ENCODE measurements around the gene GRSF1.
"Not testable (repeated sequence)": the region's sequence is repeated elsewhere in the genome, so short reads cannot be mapped to it uniquely, and the experiment has no call there.

GRSF1 gene

GRCh38 chr4:70839589-70840093, at the start of gene GRSF1:
Gene GRSF1, minus strand, starts transcription at chr4:70839890. Its CDS starts 63 bp downstream, at chr4:70839827.
- peak; percentile 50 to 83 for DNase-seq

GRCh38 chr4:70885174-70885573, 45.5 kb upstream of the GRSF1 start:
- peak in 1 of 2 experiments; percentile 12 for DNase-seq

GRCh38 chr4:70880739-70881138, 41.0 kb upstream of the GRSF1 start:
- no peak for DNase-seq

DNA sequence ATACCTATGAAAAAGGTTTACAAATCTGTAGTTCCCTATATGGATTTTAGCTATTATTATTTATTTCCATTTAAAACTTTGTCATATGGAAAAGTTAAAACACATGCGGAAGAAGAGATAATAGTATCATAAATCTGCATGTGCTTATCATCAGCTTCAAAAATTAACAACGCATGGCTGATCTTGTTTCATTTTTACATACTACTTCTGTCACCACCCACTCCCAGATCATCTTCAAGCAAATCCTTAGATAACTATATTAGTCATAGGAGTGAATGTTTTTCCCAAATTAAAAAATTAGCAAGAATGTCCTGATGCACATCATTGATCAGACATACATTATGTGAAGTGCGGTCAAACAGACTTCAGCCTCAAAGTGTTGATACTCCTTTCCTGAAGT, 37.9 kb upstream of the GRSF1 start:
- DNase-seq = no peak

GRCh38 chr4:70874268-70875156, 34.8 kb upstream of the GRSF1 start:
- DNase-seq = no peak

- DNase-seq = no peak
Observed at GRCh38 chr4:70873216-70873615, 33.5 kb upstream of the GRSF1 start.

DNA sequence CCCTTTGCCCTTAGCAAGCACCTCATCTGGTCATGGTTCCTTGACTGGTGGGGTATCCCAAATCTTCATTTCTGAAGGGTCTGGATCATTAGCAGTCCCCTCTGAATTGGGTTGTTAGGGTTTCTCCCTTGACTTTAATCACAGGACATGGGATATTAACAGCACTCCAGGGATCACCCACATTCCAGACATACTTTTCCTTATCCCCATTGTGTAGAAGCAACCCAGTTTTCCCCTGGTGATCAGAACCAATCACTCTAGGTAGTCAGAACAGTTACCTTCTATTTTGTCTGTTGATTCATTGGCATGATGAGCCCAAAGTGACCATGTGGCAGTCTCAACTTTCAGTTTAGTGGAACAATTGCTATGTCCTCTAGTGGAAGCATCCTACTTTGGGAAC, 29.1 kb upstream of the GRSF1 start:
- DNase-seq = no peak

- DNase-seq = no peak
Observed at GRCh38 chr4:70863099-70863790, 23.6 kb upstream of the GRSF1 start.

DNA sequence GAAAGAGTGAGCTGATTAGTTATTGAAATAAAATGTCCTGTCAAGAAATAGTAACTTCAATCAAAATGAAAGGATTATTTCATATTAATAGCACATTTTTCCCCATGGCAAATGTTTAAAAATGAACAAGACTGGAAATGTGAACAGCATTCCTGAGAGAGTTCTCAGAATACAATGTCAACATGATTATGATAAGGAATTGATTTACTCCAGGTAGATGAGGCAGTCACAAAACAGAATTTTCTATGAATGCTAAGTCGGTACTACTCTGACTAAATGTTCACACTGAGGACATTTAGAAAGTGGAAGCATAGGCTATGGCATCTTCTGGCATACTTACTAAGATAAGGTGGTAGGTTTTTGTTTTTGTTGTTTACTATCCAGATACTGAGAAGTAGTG, 19.4 kb upstream of the GRSF1 start:
- DNase-seq = no peak

DNA sequence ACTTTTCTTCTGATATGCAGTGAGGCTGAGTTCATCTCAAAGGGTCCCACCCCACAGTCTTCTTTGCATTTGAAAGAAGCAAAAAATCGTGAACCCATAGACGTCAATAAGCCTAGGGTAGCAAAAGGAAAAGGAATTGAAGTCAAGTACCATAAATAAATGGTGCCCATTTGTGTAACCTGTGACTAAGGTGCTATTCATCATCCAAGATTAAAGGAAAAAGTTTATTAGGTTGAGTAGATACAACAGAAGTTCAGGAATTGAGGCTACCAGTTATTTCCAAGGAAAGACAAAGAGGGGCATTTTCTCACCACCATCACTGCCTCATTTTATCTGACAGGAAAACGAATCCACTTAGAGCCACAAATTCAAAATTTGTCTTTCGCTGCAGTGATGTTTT, 18.8 kb upstream of the GRSF1 start:
- DNase-seq = no peak

GRCh38 chr4:70855464-70855863, 15.8 kb upstream of the GRSF1 start:
- no peak for DNase-seq

- DNase-seq = no peak
Observed at GRCh38 chr4:70849291-70849690, 9.6 kb upstream of the GRSF1 start.

DNA sequence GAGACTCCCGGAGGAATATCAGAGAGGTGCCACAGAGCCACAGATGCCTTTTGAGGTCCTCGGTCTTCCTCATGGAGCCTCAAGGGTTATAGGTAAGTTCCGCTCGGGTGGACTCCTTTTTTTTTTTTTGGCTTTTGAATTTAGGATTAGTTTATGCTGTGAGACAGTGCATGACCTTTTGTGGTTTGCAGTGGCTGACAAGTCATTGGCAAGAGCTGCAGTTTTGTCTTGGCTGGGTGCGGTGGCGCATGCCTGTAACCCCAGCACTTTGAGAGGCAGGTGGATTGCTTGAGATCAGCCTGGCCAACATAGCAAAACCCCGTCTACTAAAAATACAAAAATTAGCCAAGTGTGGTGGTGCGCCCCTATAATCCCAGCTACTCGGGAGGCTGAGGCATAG, 4.5 kb upstream of the GRSF1 start:
- no peak for DNase-seq

DNA sequence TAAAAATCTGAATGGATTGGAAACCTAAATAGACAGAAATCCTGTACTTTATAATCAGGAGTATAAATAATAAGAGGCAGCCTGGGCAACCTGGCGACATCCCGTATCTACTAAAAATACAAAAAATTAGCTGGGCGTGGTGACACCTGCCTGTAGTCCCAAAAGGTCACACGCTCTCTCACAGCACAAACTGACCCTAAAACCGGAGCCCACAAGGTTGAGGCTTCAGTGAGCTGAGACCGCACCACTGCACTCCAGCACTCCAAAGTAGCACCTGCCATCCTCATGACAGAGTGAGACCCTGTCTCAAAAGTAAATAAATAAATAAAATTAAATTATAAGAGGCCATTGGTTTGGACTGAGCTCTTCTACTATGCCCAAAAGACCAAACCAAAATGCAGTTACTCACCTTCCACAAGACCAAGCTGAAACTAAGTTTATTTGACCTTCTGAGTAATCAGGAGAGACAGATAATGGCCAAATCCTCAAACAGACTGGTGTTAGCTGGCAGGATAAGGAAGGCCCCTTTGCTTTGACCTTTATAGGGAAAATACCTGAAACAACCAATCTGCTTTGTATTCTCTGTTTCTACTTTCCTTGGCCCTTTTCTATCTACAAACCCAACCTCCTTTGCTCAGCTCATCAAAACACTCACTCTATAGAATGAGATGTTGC, 3.2 kb upstream of the GRSF1 start:
- DNase-seq = no peak

- no peak for DNase-seq
Observed at GRCh38 chr4:70841951-70842350, 2.3 kb upstream of the GRSF1 start.

DNA sequence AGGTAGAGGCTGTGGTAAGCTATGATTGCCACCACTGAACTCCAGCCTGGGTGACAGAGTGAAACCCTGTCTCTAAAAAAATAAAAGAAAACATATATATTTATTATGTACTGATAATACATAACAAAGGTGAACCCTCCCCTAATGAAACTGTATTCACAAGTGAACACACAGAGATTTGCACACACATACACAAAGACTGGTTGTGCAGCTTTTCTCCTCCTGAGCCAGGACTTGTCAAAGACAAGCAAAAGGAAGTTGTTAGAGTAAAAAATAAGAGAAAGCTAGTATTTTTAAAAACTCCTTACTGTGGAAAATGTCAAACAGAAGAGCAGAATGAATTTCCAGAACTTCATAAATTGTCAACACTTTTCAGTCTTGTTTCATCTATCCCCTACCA, 1.5 kb upstream of the GRSF1 start:
- no peak for DNase-seq

- DNase-seq = not testable (repeated sequence)
Observed at GRCh38 chr4:70840631-70841030, 941 bp upstream of the GRSF1 start.

- peak in 1 of 2 experiments; percentile 13 for DNase-seq
Observed at GRCh38 chr4:70840137-70840536, 447 bp upstream of the GRSF1 start.

DNA sequence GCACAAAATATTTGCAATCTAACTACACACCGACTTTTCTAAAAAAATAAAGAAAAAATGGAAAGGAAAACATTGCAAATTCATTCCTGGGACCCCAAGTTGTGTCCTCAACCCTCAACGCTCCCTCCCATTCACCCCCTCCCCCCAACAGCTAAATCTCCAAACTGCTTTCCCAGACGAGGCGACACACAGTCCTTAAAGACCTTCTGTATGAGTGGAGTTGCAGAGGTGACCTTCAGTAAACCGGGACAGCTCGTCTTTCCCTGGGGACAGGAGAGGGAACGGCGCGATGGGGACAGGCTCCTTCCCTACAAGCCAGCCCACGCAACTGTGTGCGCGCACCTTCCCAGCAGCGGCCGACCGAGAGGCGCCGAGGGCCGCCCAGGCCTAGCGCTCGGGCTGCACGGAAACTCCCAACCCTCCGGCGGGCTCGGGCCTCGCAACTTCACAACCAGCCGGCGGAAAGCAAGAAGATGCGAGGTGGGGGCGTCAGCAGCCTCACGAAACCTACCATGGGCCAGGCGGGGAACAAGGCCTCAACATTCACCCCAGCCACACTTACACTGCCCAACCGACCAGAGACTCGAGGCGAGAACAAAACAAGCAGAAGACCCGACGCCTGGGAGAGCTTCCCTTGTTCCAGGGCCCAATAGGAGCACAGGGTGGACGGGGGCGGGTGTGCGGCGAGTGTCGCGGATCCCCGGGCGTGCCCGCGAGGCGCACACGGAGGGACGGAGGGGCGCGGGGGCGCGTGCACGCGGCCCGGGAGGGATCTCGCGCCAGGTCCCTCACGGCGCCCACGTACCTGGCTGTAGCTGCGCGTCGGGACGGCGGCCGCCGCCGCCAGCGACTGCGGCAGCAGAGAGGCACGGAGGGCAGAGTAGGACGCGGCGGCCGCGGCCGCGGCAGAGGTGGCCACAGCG, 763 bp downstream of the GRSF1 start:
- peak; percentile 36 to 58 for DNase-seq

DNA sequence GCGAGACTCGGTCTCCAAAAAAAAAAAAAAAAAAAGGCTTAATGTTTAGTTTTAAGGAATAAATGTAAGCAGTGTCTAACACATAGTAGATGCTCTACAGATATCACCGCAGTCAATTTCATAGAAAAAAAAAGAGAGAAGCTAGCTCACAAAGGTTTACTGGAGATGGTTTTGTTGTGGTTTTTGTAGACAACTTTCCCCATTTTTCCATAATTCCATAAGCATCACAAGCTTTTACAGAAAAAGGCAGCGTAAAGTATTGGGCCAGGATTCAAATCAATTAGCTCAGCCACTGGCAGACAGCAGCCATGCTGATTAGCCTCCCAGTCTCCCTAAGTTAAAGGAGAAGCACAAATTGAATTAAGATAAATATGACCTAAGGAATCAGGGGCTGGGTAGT, 1.5 kb downstream of the GRSF1 start:
- DNase-seq = no peak

DNA sequence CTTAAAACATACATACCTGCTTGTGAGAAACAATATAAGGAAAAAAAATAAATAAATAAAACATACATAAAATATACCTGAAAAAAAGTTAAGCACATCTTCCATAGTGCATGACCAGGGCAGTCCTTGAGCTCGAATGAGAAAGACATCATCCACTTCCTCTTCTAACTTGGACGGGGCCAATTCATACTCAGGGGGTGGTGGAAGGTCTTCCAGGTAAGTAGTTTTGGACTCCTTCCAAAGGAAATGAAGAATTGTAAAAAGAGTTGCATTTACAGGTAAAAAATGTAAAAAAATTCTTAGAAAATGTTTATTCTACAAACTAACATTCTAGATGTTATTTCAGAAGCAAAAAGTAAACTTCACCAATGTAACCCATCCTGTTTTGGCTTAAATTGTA, 3.6 kb downstream of the GRSF1 start:
- DNase-seq = no peak

DNA sequence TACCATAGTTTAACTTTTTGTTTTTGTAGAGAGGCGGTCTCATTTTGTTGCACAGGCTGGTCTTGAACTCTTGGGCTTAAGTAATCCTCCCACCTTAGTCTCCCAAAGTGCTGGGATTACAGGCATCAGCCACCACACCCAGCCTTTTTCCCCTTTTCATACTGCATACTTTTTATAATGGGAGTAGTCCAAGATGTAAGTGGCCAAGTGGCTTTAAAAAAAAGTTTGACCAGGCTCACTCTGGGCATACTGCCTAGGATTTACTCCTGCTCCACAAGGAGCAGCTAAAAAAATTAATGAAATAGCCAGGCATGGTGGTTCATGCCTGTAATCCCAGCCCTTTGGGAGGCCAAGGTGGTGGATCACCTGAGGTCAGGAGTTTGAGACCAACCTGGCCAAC, 6.0 kb downstream of the GRSF1 start:
- DNase-seq = no peak

Data from NCI-H524 (cell line).